ENCODE results near the gene SUN5.

DNA sequence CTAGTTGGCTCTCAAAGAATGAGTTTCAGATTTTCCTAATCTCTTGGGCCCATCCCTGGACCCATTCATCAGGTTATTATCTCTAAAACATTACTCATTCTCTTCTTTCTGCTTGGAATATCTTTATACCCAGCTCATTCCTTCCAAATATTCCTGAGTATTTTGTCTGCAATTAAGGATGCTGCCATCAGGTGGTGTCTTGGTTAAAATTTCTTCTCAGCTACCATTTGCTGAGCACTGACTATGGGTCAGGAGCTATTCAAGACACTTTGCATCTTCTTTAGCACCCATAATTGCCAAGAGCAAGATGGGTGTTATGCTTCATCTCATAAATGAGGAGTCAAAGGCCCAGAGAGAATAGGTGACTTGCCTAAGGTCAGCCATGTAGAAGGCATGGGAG is 8.4 kb downstream of the SUN5 start:
- TF ChIP-seq, protein P1, sequence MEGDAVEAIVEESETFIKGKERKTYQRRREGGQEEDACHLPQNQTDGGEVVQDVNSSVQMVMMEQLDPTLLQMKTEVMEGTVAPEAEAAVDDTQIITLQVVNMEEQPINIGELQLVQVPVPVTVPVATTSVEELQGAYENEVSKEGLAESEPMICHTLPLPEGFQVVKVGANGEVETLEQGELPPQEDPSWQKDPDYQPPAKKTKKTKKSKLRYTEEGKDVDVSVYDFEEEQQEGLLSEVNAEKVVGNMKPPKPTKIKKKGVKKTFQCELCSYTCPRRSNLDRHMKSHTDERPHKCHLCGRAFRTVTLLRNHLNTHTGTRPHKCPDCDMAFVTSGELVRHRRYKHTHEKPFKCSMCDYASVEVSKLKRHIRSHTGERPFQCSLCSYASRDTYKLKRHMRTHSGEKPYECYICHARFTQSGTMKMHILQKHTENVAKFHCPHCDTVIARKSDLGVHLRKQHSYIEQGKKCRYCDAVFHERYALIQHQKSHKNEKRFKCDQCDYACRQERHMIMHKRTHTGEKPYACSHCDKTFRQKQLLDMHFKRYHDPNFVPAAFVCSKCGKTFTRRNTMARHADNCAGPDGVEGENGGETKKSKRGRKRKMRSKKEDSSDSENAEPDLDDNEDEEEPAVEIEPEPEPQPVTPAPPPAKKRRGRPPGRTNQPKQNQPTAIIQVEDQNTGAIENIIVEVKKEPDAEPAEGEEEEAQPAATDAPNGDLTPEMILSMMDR (conservative IDR thresholded peaks at IDR 0.05; ENCODE audit: low read depth, low read length), result peak; percentile 40; the same call in 1 of the 2 replicates
- TF ChIP-seq EZH2 (IDR thresholded peaks at IDR 0.05; ENCODE audit: low read length, unreplicated experiment), result no peak
